ENCODE results near the gene NCAPD2. TPM values are rescaled to one million over a fixed set of nuclear protein-coding genes. Genes with fewer than 3 reads are reported as not detected.
A peak's percentile ranks its signal among the peaks of the same experiment; 100 is the strongest.
"Not testable (repeated sequence)": the region's sequence is repeated elsewhere in the genome, so short reads cannot be mapped to it uniquely, and the experiment has no call there.

NCAPD2 gene
- total and polyA plus RNA-seq, 7 donors: 9.0 to 89.5 (median 13.3) TPM

GRCh38 chr12:6488240-6488639, 5.7 kb upstream of the NCAPD2 start:
- no peak for TF ChIP-seq CTCF (IDR thresholded peaks at IDR 0.05)
- TF ChIP-seq EP300 (IDR thresholded peaks at IDR 0.05): no peak
- TF ChIP-seq POLR2A (IDR thresholded peaks at IDR 0.05): no peak
- TF ChIP-seq POLR2AphosphoS5 (IDR thresholded peaks at IDR 0.05): no peak
- no peak overlapping the region for H3K4me3 ChIP-seq
- no peaks in the 10 kb centered on the region for H3K27me3 ChIP-seq
- no peak for DNase-seq
- intact Hi-C loops (cut with DNase I): no loop called here
- H3K4me1 ChIP-seq: peaks cover 0 to 12% (median 5%) of the 10 kb centered on the region in 4 donors
- no peaks in the 10 kb centered on the region for H3K9me3 ChIP-seq
- WGBS, 2 donors: 93 to 97% methylated on average over 1 of the region's 1 CpG
- H3K27ac ChIP-seq: no peak overlapping the region
- H3K36me3 ChIP-seq: peaks cover 0 to 10% (median 0%) of the 10 kb centered on the region in 4 donors

- H3K27ac ChIP-seq: no peak overlapping the region
- no peak for TF ChIP-seq POLR2AphosphoS5 (IDR thresholded peaks at IDR 0.05)
- TF ChIP-seq CTCF (IDR thresholded peaks at IDR 0.05): no peak
- no peak for TF ChIP-seq POLR2A (IDR thresholded peaks at IDR 0.05)
- no peak for TF ChIP-seq EP300 (IDR thresholded peaks at IDR 0.05)
- no peak overlapping the region for H3K4me3 ChIP-seq
- no peaks in the 10 kb centered on the region for H3K9me3 ChIP-seq
- peaks cover 0 to 15% (median 9%) of the 10 kb centered on the region in 4 donors for H3K4me1 ChIP-seq
- no peak for DNase-seq
- no peaks in the 10 kb centered on the region for H3K27me3 ChIP-seq
- intact Hi-C loops (cut with DNase I): no loop called here
- WGBS, 2 donors: 71 to 79% methylated on average over 4 of the region's 4 CpGs
- peaks cover 0 to 10% (median 0%) of the 10 kb centered on the region in 4 donors for H3K36me3 ChIP-seq
Observed at GRCh38 chr12:6489449-6489848, 4.5 kb upstream of the NCAPD2 start.

GRCh38 chr12:6490673-6491072, 3.2 kb upstream of the NCAPD2 start:
- Histone ChIP-seq H3K36me3 (peaks cover 0 to 10% (median 0%) of the 10 kb centered on the region in 4 donors), H3K4me1 (peaks cover 0 to 27% (median 20%) of the 10 kb centered on the region in 4 donors)
- WGBS, 2 donors: 98 to 100% methylated on average over 1 of the region's 1 CpG
- intact Hi-C loops (cut with DNase I): loop anchor here (5.0 kb wide), 1 partner anchor 62 kb away; no protein-coding TSS in a partner anchor
- not testable (repeated sequence) for H3K27me3 ChIP-seq, DNase-seq, H3K27ac ChIP-seq, H3K4me3 ChIP-seq, H3K9me3 ChIP-seq

- H3K9me3 ChIP-seq: no peaks in the 10 kb centered on the region
- DNase-seq: peak; percentile 98
- 1% methylated on average over 39 of the region's 39 CpGs for WGBS, 2 donors
- peak within 1 kb of the TSS; percentile 60 to 79 (median 70) for H3K4me3 ChIP-seq
- H3K36me3 ChIP-seq: peaks cover 0 to 25% (median 0%) of the 10 kb centered on the region in 4 donors
- no peak for TF ChIP-seq CTCF (IDR thresholded peaks at IDR 0.05)
- TF ChIP-seq POLR2A (IDR thresholded peaks at IDR 0.05): peak; percentile 89
- TF ChIP-seq POLR2AphosphoS5 (IDR thresholded peaks at IDR 0.05): peak; percentile 86 to 98 (median 92)
- peak in 1 of 4 donors; percentile 40 for TF ChIP-seq EP300 (IDR thresholded peaks at IDR 0.05)
- peaks cover 0 to 27% (median 20%) of the 10 kb centered on the region in 4 donors for H3K4me1 ChIP-seq
- H3K27ac ChIP-seq: peak within 1 kb of the TSS; percentile 94 to 97 (median 96)
- intact Hi-C loops (cut with DNase I): loop anchor here (1.0 to 5.0 kb wide), 3 partner anchors 23 to 59 kb away; partner anchors contain the start of genes GAPDH and VAMP1
- no peaks in the 10 kb centered on the region for H3K27me3 ChIP-seq
Observed at GRCh38 chr12:6492838-6493496, 935 bp upstream of the NCAPD2 start, which contains the start of gene MRPL51. MRPL51 (minus strand) TSS chr12:6493262; CDS start chr12:6493136, 126 bp downstream.

GRCh38 chr12:6494258-6494743, 399 bp downstream of the NCAPD2 start:
- peaks cover 0 to 27% (median 20%) of the 10 kb centered on the region in 4 donors for H3K4me1 ChIP-seq

More at GRCh38 chr12:6494258-6494743, 399 bp downstream of the NCAPD2 start:
- H3K9me3 ChIP-seq: no peaks in the 10 kb centered on the region
- 1% methylated on average over 14 of the region's 14 CpGs for WGBS, 2 donors
- H3K36me3 ChIP-seq: peaks cover 0 to 35% (median 0%) of the 10 kb centered on the region in 4 donors
- no peaks in the 10 kb centered on the region for H3K27me3 ChIP-seq
- no peak for DNase-seq
- no peak for TF ChIP-seq POLR2AphosphoS5 (IDR thresholded peaks at IDR 0.05)
- TF ChIP-seq EP300 (IDR thresholded peaks at IDR 0.05): no peak
- TF ChIP-seq POLR2A (IDR thresholded peaks at IDR 0.05): no peak
- TF ChIP-seq CTCF (IDR thresholded peaks at IDR 0.05): no peak
- H3K4me3 ChIP-seq: peak overlapping the region; percentile 40 to 79 (median 70)
- peak overlapping the region; percentile 94 to 97 (median 96) for H3K27ac ChIP-seq
- intact Hi-C loops (cut with DNase I): loop anchor here (5.0 kb wide), 1 partner anchor 58 kb away; no protein-coding TSS in a partner anchor
